ACC112 (cell line): ENCODE data around the gene DZIP3.

Experiments
- H2AFZ ChIP-seq: fragments of 200-600 bp; sonication (generic); one replicate; pipeline ENCODE4 v1.6.0; 2017; ENCODE audit warnings: antibody characterized with exemption, low read length; ENCODE audit not compliant: unreplicated experiment
- H3K27ac ChIP-seq: fragments of 200-600 bp; sonication (generic); 2 replicates; pipeline ENCODE4 v1.5.1; 2014; ENCODE audit warnings: low read depth, mild to moderate bottlenecking, antibody characterized with exemption, low read length, moderate library complexity
- H3K27me3 ChIP-seq: fragments of 200-600 bp; sonication (generic); 2 replicates; pipeline ENCODE4 v1.6.1; 2014; ENCODE audit warnings: mild to moderate bottlenecking, antibody characterized with exemption, low read length, moderate library complexity, mixed read lengths; ENCODE audit not compliant: insufficient read depth
- H3K36me3 ChIP-seq: fragments of 200-600 bp; sonication (generic); 2 replicates; pipeline ENCODE4 v1.6.1; 2016; ENCODE audit warnings: mild to moderate bottlenecking, antibody characterized with exemption, low read length, moderate library complexity, mixed read lengths; ENCODE audit not compliant: insufficient read depth
- H3K4me1 ChIP-seq: fragments of 200-600 bp; sonication (generic); one replicate; pipeline ENCODE4 v1.6.1; 2016; ENCODE audit warnings: low read length, mixed read lengths; ENCODE audit not compliant: insufficient read depth, unreplicated experiment, control insufficient read depth
- H3K4me3 ChIP-seq: fragments of 200-600 bp; sonication (generic); 2 replicates; pipeline ENCODE4 v1.5.1; 2014; ENCODE audit warnings: mild to moderate bottlenecking, low read depth, low read length
- H3K79me2 ChIP-seq: fragments of 200-600 bp; sonication (generic); one replicate; pipeline ENCODE4 v1.6.0; 2016; ENCODE audit warnings: low read length; ENCODE audit not compliant: control insufficient read depth, unreplicated experiment, insufficient read depth

The DZIP3 gene, protein sequence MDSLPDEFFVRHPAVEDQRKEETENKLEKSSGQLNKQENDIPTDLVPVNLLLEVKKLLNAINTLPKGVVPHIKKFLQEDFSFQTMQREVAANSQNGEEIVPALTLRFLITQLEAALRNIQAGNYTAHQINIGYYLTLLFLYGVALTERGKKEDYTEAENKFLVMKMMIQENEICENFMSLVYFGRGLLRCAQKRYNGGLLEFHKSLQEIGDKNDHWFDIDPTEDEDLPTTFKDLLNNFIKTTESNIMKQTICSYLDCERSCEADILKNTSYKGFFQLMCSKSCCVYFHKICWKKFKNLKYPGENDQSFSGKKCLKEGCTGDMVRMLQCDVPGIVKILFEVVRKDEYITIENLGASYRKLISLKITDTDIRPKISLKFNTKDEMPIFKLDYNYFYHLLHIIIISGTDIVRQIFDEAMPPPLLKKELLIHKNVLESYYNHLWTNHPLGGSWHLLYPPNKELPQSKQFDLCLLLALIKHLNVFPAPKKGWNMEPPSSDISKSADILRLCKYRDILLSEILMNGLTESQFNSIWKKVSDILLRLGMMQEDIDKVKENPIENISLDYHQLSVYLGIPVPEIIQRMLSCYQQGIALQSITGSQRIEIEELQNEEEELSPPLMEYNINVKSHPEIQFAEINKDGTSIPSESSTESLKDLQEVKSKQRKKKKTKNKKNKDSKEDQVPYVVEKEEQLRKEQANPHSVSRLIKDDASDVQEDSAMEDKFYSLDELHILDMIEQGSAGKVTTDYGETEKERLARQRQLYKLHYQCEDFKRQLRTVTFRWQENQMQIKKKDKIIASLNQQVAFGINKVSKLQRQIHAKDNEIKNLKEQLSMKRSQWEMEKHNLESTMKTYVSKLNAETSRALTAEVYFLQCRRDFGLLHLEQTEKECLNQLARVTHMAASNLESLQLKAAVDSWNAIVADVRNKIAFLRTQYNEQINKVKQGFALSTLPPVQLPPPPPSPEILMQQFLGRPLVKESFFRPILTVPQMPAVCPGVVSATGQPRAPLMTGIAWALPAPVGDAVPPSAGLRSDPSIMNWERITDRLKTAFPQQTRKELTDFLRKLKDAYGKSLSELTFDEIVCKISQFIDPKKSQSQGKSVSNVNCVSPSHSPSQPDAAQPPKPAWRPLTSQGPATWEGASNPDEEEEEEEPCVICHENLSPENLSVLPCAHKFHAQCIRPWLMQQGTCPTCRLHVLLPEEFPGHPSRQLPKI

GRCh38 chr3:108589081-108589997, at the start of gene DZIP3, which contains the start of gene CIP2A:
TSS of gene DZIP3 (plus strand) at chr3:108589722. CDS start at chr3:108605407, 15,685 bp downstream.
TSS of gene CIP2A (minus strand) at chr3:108589438. CDS start at chr3:108589375, 63 bp downstream.
- no peaks in the 10 kb centered on the region for H3K27me3 ChIP-seq
- H2AFZ ChIP-seq, result peak within 1 kb of the TSS; percentile 62
- peaks cover 76% of the 10 kb centered on the region for H3K79me2 ChIP-seq
- peak within 1 kb of the TSS; percentile 87 for H3K27ac ChIP-seq
- H3K4me3 ChIP-seq, result peak within 1 kb of the TSS; percentile 82
- peaks cover 5% of the 10 kb centered on the region; the same call in 1 of the 2 replicates for H3K36me3 ChIP-seq
- H3K4me1 ChIP-seq, result peaks cover 29% of the 10 kb centered on the region

GRCh38 chr3:108546247-108546646, 43.3 kb upstream of the DZIP3 start:
- no peak overlapping the region for H3K27ac ChIP-seq
- H2AFZ ChIP-seq, result peak overlapping the region; percentile 29
- no peaks in the 10 kb centered on the region for H3K27me3 ChIP-seq
- H3K36me3 ChIP-seq, result peaks cover 22% of the 10 kb centered on the region
- peak overlapping the region; percentile 61 for H3K4me3 ChIP-seq
- no peaks in the 10 kb centered on the region for H3K79me2 ChIP-seq
- H3K4me1 ChIP-seq, result peaks cover 10% of the 10 kb centered on the region

DNA sequence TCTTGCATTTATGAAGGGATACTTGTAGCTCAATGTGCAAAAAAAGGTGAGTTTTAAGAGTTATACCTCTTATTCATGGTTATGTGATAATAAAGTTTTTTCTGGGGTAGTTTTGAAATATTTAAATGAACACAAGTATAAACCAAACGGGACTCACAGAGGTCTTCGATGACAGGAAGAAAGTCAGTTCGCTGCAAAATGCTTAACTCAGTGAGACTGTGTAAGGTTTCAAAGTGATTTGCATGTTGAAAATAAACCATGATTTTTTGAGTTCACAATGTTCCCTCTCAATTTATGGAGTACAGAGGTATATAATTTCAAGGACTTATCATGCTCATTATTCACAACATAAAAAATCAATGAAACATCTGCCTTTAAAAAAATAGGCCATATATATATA, 42.8 kb upstream of the DZIP3 start:
- Histone ChIP-seq H3K36me3 (peaks cover 22% of the 10 kb centered on the region), H3K27me3 (no peaks in the 10 kb centered on the region), H3K4me3 (peak overlapping the region; percentile 61), H3K79me2 (no peaks in the 10 kb centered on the region), H3K27ac (no peak overlapping the region), H3K4me1 (peaks cover 10% of the 10 kb centered on the region), H2AFZ (peak overlapping the region; percentile 29)

DNA sequence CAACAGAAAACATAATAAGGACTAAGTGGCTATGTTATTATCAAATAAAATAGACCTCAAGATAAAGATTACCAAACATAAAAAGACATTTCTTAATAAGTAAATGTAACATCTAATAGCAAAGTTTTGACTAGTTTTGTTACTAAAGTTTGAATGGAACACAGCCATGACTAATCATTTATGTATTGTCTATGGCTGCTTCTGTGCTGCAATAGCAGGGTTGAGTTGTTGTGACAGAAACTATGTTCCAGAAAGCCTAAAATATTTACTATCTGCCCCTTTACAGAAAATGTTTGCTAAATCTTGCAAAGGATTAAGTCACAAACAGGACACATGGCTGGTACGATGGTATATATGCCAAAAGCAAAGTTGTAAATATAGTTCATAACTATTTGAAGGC, 41.2 kb upstream of the DZIP3 start:
- peaks cover 20% of the 10 kb centered on the region for H3K36me3 ChIP-seq
- no peaks in the 10 kb centered on the region for H3K27me3 ChIP-seq
- no peaks in the 10 kb centered on the region for H3K79me2 ChIP-seq

GRCh38 chr3:108548886-108549285, 40.6 kb upstream of the DZIP3 start:
- H3K36me3 ChIP-seq, result peaks cover 15% of the 10 kb centered on the region; the same call in 1 of the 2 replicates
- peak overlapping the region; percentile 22; the same call in 1 of the 2 replicates for H3K27ac ChIP-seq
- H3K4me3 ChIP-seq, result no peak overlapping the region
- H3K4me1 ChIP-seq, result peaks cover 10% of the 10 kb centered on the region
- no peaks in the 10 kb centered on the region for H3K27me3 ChIP-seq
- H2AFZ ChIP-seq, result no peak overlapping the region
- H3K79me2 ChIP-seq, result no peaks in the 10 kb centered on the region

More for the DNA sequence above, 41.2 kb upstream of the DZIP3 start:
- H3K27ac ChIP-seq, result peak overlapping the region; percentile 22; the same call in 1 of the 2 replicates
- no peak overlapping the region for H2AFZ ChIP-seq
- peaks cover 10% of the 10 kb centered on the region for H3K4me1 ChIP-seq
- no peak overlapping the region for H3K4me3 ChIP-seq

DNA sequence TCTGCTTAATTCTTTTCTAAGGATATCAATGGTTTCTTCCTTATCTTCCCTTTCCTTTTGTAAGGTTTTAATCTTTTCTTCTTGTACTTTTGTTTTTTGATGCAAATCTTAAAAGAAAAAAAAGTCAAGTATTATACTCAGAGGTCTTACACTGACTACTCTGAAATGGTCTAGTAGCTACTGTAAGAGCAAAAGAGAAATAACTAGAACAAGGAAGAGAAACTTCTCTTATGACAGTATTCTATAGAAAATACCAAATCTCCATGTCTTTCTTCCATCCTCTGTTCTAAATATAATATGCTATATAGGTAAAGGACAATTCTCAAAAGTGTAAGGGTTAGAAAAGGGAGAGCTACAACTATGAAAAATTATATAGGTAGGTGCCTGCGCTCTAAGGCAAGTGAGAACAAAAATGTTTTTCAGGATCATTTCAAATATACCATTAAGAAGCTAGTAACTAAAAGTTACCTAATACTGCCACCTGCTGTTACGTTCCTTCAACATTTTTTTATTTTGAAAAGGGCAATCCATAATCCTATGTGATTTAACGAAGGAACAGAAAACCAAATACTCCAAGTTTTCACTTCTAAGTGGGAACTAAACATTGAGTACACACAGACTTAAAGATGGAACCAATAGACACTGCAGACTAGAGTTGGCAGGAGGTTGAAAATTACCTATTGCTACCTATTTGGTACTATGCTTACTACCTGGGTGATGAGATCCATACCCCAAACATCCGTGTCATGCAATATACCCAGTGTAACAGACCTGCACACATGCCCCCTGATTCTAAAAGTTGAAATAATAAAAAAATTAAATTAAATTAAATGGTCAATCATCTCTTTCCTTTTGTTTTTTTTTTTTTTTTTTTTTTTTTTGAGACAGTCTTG, 37.0 kb upstream of the DZIP3 start:
- Histone ChIP-seq H3K4me1 (peaks cover 25% of the 10 kb centered on the region), H3K36me3 (peaks cover 6% of the 10 kb centered on the region; the same call in 1 of the 2 replicates), H3K27me3 (no peaks in the 10 kb centered on the region), H3K27ac (no peak overlapping the region), H3K4me3 (no peak overlapping the region), H2AFZ (no peak overlapping the region), H3K79me2 (no peaks in the 10 kb centered on the region)

GRCh38 chr3:108554229-108554628, 35.3 kb upstream of the DZIP3 start:
- H3K79me2 ChIP-seq, result no peaks in the 10 kb centered on the region
- peaks cover 15% of the 10 kb centered on the region for H3K4me1 ChIP-seq
- H2AFZ ChIP-seq, result peak overlapping the region; percentile 20
- H3K27me3 ChIP-seq, result no peaks in the 10 kb centered on the region
- no peak overlapping the region for H3K4me3 ChIP-seq
- peak overlapping the region; percentile 45 for H3K27ac ChIP-seq
- H3K36me3 ChIP-seq, result no peaks in the 10 kb centered on the region; the same call in 1 of the 2 replicates

DNA sequence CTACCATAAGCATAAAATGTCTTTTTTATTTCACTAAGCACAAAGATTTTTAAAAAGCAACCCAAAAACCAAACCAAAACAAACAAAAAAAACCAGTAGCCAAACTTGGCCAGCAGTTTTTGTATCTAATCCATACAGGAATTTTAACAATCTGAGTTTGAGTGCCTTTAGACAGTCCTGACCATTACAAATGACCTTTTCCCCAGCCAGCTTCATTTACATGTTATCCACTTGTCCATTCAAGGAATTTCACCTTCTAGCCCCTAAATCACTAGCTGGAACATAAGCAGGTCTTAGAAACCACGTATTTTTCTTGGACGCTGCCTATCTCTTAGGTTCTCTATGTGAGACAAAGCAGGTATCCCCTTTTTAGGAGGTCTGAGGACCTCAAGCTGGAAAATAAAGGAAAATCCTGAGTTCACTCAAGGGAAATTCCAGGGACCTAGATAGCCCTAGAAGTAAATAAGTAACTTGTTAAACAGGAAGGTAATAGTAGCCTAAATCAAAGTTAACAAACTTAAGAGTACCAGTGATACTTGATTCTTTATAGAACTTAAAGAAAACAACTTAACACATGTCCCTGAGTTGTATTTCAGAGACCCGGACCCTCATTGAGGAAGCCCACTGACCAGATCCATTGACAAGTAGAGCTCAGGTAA, 34.5 kb upstream of the DZIP3 start:
- H3K4me1 ChIP-seq, result peaks cover 15% of the 10 kb centered on the region

More for the DNA sequence above, 34.5 kb upstream of the DZIP3 start:
- peak overlapping the region; percentile 20 for H2AFZ ChIP-seq
- H3K4me3 ChIP-seq, result no peak overlapping the region
- no peaks in the 10 kb centered on the region for H3K79me2 ChIP-seq
- no peaks in the 10 kb centered on the region; the same call in 1 of the 2 replicates for H3K36me3 ChIP-seq
- peak overlapping the region; percentile 45; the same call in 1 of the 2 replicates for H3K27ac ChIP-seq
- H3K27me3 ChIP-seq, result no peaks in the 10 kb centered on the region
